Glutamatergic neuron (in vitro differentiated cells): ENCODE measurements around the gene MAML2. TPM values are rescaled to one million over a fixed set of nuclear protein-coding genes. Genes with fewer than 3 reads are reported as not detected.

Experiments
- DNase-seq: peaks from one replicate; pipeline ENCODE4 v3.0.0; 2022
- H3K27ac Mint-ChIP-seq: one replicate; pipeline ENCODE4 v1.8.0; 2020; ENCODE audit warnings: mild to moderate bottlenecking, mixed read lengths, inconsistent platforms; ENCODE audit not compliant: unreplicated experiment
- H3K27me3 Mint-ChIP-seq: one replicate; pipeline ENCODE4 v1.8.0; 2020; ENCODE audit warnings: mild to moderate bottlenecking, moderate library complexity, mixed read lengths, inconsistent platforms; ENCODE audit not compliant: unreplicated experiment
- H3K36me3 Mint-ChIP-seq: one replicate; pipeline ENCODE4 v1.8.0; 2020; ENCODE audit warnings: mild to moderate bottlenecking, mixed read lengths, inconsistent platforms; ENCODE audit not compliant: unreplicated experiment
- H3K4me1 Mint-ChIP-seq: one replicate; pipeline ENCODE4 v1.8.0; 2020; ENCODE audit warnings: mild to moderate bottlenecking, low read depth, mixed read lengths, inconsistent platforms; ENCODE audit not compliant: unreplicated experiment
- H3K4me3 Mint-ChIP-seq: one replicate; pipeline ENCODE4 v1.8.0; 2020; ENCODE audit warnings: mild to moderate bottlenecking, mixed read lengths, inconsistent platforms; ENCODE audit not compliant: unreplicated experiment
- H3K9me3 Mint-ChIP-seq: one replicate; pipeline ENCODE4 v1.8.0; 2020; ENCODE audit warnings: mild to moderate bottlenecking, moderate library complexity, mixed read lengths, inconsistent platforms; ENCODE audit not compliant: unreplicated experiment
- total RNA-seq: library from RNA; stranded (reverse); fragmentation: NEBNext Ultra II Directional; extraction: Animal tissue kit (Norgen Biotek cat#: 25700); gene quantifications from one replicate; pipeline ENCODE4 v1.2.1, GENCODE V29; 2021; ENCODE audit not compliant: unreplicated experiment
- TF ChIP-seq, protein P1 (sequence below): fragments of 200-600 bp; sonication (generic); IDR thresholded peaks from one replicate; pipeline ENCODE4 v1.5.0; 2021; ENCODE audit not compliant: partially characterized antibody, unreplicated experiment

The MAML2 gene
- total RNA-seq, 1 donor from 2014 or later = 2.1 TPM

DNA sequence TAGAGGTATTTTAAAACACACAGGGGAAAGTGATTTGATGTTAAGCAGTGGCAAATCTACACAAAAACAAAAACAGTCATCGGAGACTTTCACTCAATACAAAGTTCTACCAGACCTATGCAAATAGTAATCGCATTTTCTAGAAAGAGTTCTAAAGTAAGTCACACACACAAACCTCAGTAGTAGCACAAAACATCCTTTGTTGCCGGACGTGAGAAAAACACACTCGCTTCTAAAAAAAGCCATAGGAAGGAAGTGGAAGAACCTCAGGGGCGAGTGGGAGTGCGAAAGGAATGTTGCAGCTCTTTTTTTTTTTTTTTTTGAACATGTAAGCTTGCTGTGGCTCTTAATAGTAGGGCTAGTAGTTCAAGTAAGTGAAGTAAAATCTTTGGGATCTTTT lies 88.9 kb downstream of the MAML2 start:
- H3K4me1 Mint-ChIP-seq = no peaks in the 10 kb centered on the region

DNA sequence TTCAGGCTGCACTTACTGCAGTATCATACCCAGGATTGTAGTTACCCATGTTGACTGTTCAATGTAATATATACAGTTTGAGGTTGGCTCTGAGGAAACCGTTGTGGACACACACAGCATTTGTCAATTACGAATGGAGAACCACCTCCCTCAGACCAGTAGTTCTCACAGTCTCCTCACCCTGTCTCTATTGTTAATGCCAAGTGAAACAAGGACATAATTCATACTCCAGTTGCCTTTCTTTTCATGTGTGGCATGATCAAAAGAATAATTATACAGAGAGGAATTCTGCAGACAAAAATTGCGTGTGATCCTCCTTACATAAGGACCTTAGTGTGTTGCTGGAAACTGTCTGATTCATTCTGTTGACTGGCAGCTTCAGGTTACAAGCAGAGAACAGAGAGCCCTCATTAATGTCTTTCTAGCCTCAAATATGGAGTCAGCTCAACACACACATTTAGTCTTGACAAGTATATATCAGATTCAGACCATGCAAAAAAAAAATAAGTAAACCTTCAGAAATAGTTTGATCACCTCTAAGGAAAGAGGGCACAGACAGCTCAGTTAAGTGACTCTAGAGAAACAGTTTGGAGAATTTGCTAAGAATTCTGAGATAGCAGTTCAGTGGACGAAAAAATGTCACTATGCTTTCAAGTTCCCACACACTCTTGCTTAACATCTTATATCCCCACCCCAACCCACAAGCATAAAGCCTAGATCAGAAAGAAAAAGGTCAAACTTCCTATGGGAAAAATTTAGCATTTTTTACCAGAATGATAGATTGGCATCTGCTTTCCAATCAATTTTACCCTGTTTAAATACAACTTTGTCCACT lies 96.1 kb downstream of the MAML2 start:
- Mint-ChIP-seq H3K4me1 (peaks cover 6% of the 10 kb centered on the region), H3K27ac (no peak overlapping the region), H3K27me3 (no peaks in the 10 kb centered on the region), H3K36me3 (no peaks in the 10 kb centered on the region), H3K4me3 (no peak overlapping the region), H3K9me3 (peaks cover 2% of the 10 kb centered on the region)
- TF ChIP-seq, protein P1, sequence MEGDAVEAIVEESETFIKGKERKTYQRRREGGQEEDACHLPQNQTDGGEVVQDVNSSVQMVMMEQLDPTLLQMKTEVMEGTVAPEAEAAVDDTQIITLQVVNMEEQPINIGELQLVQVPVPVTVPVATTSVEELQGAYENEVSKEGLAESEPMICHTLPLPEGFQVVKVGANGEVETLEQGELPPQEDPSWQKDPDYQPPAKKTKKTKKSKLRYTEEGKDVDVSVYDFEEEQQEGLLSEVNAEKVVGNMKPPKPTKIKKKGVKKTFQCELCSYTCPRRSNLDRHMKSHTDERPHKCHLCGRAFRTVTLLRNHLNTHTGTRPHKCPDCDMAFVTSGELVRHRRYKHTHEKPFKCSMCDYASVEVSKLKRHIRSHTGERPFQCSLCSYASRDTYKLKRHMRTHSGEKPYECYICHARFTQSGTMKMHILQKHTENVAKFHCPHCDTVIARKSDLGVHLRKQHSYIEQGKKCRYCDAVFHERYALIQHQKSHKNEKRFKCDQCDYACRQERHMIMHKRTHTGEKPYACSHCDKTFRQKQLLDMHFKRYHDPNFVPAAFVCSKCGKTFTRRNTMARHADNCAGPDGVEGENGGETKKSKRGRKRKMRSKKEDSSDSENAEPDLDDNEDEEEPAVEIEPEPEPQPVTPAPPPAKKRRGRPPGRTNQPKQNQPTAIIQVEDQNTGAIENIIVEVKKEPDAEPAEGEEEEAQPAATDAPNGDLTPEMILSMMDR = no peak
- DNase-seq = no peak

More for the DNA sequence above, 88.9 kb downstream of the MAML2 start:
- no peak overlapping the region for H3K27ac Mint-ChIP-seq
- no peaks in the 10 kb centered on the region for H3K27me3 Mint-ChIP-seq
- no peak overlapping the region for H3K4me3 Mint-ChIP-seq
- TF ChIP-seq, protein P1 = no peak
- DNase-seq = no peak
- no peaks in the 10 kb centered on the region for H3K36me3 Mint-ChIP-seq
- no peaks in the 10 kb centered on the region for H3K9me3 Mint-ChIP-seq

DNA sequence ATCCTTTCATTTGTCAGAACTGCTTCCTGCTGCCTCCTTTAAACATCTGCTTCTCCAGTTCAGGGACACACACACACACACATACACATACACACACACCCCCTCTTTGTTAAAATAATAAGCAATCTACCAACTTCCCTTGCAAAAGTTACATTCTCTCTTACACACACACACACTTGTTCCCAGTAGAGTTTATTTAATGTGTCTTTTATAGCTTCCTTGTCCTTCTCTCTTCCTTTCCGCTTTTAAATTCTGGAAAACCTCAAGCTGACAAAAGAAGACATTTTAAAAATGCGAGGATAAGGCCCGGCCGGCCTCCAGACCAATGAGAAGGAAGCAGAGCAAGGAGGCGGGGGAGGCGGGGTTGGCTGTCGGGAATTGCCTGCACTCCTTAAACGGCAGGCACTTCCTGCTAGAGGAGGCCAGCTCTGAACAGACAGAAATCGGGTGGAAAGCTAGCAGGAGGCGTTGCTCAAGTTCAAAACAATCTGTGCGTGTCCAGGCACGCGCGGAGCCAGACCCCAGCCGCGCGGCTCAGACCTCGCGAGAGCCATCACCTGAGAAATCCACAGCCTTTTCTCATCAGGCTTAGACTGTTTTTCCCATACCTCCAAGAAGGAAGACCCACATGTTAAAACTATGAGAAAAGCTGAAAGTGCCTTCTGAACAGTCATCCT lies 99.9 kb downstream of the MAML2 start:
- Mint-ChIP-seq H3K27ac (peak overlapping the region; percentile 93), H3K9me3 (peaks cover 2% of the 10 kb centered on the region), H3K36me3 (no peaks in the 10 kb centered on the region), H3K27me3 (no peaks in the 10 kb centered on the region), H3K4me1 (peaks cover 8% of the 10 kb centered on the region), H3K4me3 (peak overlapping the region; percentile 83)
- DNase-seq = peak; percentile 86
- TF ChIP-seq, protein P1 = no peak

DNA sequence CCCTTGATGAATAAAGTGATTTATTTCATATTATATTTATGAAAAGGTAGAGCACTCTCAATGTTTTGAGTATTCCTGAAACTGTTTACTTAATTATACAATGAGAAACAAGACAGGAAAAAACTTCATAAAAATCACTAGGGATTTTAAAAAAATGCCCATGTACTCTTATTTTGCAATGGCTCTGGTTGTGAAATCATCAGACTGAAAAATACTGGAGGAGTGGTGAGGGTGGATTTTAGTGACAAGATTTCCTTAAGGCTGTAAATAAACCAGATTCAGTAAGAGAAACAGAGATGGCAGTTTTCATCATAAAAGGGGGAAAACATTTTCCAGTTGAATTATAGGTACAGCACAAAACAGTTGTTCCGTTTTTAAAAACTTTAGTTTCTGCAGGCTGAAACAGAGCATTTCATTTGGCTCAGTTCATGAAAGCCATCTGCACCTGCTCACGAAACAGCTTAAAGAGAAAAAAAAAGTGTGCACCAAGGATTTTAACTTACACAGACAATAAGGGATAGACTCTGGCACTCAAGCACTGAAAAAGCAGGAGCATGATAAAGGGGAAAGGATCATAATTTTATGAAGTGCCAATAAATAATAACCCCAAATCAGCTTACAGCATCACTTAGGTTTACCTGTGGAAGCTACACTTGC lies 100.7 kb downstream of the MAML2 start:
- Mint-ChIP-seq H3K4me1 (peaks cover 8% of the 10 kb centered on the region), H3K36me3 (no peaks in the 10 kb centered on the region), H3K27me3 (no peaks in the 10 kb centered on the region), H3K9me3 (peaks cover 2% of the 10 kb centered on the region), H3K27ac (peak overlapping the region; percentile 93), H3K4me3 (peak overlapping the region; percentile 76)
- DNase-seq = no peak
- TF ChIP-seq, protein P1 = no peak
